HG03460 (cell line): Measurements from ENCODE around the gene POU3F1.
A peak's percentile ranks its signal among the peaks of the same experiment; 100 is the strongest.

Source experiments
- ATAC-seq: cut with Tn5 transposase; IDR thresholded peaks from one replicate; pipeline ENCODE4 v1.9.1; 2021; ENCODE audit not compliant: unreplicated experiment

The POU3F1 gene

GRCh38 chr1:38046333-38046883, at the start of gene POU3F1:
TSS of gene POU3F1 (minus strand) at chr1:38046793. CDS start at chr1:38046743, 50 bp downstream.
- peak; percentile 16 for ATAC-seq

- no peak for ATAC-seq
Measured at GRCh38 chr1:38095454-38095931, 48.9 kb upstream of the POU3F1 start.

GRCh38 chr1:38094711-38095290, 48.2 kb upstream of the POU3F1 start:
- no peak for ATAC-seq

DNA sequence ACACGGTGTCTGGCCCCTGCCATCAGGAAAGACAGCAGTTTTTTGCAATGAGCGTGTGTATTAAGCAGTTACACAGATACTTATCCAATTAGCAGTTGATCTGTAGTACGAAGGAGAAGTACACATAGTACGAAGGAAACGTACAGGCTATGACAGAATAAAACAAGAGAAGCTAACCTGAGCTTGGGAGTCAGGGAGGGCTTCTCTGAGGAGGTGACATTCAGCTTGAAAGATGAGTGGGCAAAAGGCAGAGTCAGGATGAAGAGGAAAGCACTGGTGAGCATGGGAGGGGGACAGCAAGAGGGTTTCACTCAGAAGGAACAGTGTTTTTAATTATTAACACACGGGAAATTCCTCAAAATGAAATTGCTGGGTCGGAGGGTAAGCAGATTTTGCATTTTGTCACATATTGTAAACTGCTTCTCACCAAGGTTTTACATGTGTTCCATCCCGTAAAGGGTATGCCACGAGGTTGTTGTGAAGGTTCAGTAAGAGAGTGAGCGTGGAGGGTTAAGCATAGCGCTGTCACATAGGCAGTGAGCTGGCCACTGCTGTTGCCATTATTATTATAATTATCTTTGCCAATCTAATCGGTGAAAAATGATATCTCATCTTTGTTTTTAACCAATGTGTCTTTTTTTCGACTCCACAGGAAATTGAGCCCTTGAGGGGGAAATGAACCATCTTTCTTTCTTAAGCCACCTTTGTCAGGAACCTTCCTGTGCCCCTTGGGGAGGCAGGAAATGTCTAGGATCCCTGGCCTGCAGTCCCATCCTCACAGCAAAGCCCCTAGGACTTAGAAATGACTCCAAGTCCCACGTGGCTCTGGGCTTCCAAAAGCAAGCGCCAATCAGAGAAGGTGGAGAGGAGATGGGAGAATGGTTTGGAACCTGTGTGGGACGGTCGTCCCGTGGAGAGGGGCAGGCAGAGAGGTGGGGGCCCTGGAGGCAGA, 47.3 kb upstream of the POU3F1 start:
- no peak for ATAC-seq

- no peak for ATAC-seq
Measured at GRCh38 chr1:38092256-38092655, 45.7 kb upstream of the POU3F1 start.

DNA sequence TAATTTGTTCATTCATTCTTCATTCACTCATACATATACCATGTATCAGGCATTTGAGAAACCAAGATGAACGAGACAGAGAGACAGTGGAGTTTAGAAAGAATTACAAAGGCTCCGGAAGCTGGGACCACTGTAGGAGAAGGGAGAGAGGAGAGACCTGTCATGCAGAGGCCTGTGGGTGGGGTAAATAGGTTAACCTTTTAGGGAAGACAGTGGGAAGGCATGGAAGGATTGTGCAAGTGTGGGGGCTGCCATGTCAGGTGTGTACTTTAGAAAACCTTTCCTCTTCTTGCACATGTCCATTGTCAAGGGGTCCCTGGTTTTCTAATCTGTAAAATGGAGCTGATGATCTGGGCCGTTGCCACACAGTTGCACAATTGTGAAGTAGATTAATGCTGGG, 44.2 kb upstream of the POU3F1 start:
- no peak for ATAC-seq

DNA sequence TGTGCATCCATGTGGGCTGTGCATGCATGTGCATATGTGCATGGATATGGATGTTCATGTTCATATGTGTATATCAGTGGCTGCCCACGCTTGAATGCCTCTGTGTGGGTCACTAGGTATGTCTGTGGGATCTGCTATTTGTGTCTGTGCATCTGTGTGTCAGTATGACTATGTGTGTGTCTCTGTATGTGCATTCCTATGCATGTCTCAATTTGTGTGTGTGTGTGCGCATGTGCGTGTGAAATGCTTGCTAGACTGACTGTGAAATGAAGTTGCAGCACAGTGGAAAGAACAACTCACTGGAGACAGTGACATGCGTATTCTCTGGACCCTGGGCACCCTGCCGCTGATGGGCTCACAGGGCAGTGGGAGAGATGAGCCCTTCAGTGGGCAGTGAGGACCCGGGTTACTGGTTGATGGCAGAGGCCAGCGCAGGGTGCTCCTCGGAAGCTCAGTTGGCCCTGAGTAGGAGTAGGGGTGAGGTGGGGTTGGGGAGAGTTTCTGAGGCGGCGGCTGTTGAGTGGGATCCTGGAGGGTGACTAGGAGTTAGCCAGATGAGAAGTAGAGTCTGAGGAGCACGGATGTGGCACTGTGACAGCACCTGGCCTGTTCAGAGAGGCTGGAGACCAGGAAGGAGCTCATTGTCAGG, 43.2 kb upstream of the POU3F1 start:
- ATAC-seq, result no peak

DNA sequence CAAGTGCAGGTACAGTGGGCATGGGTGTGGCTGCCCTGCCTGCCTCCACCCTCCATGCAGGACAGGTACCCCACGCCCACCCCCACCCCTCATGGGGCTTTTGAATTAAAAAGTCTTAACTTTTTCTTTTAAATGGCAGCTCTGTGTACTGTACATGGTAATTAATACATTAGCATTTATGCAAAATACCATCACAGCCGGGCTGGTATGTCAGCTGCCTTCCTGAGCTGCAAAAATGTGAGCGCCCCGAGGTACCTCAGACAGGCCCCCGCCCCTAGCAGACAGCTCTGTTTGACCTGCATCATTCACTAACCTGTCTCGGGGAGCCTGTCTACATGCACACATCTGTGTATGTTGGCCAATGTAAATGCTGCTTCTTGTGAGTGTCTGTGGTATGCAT, 42.2 kb upstream of the POU3F1 start:
- ATAC-seq, result no peak

- ATAC-seq, result no peak
Measured at GRCh38 chr1:38088366-38088765, 41.8 kb upstream of the POU3F1 start.

DNA sequence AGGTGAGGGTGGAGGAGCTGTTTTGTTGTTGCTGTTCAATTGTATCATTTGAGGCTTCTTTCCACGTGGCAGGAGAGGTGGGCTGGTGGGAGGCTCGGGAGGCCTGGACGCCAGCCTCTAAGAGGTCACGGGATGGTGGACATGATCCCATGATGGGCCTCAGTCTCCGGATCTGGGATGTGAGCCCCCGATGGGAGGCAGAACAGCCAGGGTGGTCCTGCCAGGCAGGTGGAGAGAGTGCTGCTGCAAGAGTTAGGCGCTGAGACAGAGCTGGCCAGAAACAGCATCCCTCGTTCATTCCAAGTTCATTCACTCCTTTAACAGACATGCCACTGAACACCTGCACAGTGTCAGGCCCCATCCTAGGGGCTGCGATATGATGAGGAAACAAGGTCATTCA, 41.1 kb upstream of the POU3F1 start:
- no peak for ATAC-seq

GRCh38 chr1:38085666-38086330, 39.2 kb upstream of the POU3F1 start:
- no peak for ATAC-seq

GRCh38 chr1:38084700-38085099, 38.1 kb upstream of the POU3F1 start:
- ATAC-seq, result no peak

DNA sequence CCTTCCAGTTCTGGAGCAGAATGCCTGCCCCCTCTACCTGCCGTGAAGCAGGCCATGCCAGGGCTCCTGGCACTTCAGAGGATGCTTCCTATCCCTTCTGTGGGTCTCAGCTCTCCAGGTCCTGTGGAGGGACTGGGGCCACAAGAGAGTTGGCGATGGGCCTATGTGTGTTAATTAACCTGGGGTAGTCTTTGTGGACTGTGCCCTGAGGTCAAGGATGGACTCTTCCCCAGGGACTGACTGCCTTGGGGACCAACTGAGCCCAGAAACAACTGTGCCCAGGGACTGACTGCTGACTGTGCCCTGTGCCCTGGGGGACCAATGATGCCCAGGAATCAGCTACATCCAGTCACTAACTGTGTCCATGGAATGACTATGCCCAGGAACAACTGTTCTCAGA, 37.5 kb upstream of the POU3F1 start:
- no peak for ATAC-seq

- no peak for ATAC-seq
Measured at GRCh38 chr1:38083541-38083940, 36.9 kb upstream of the POU3F1 start.

- no peak for ATAC-seq
Measured at GRCh38 chr1:38082769-38083263, 36.2 kb upstream of the POU3F1 start.

GRCh38 chr1:38079019-38079418, 32.4 kb upstream of the POU3F1 start:
- ATAC-seq, result no peak

DNA sequence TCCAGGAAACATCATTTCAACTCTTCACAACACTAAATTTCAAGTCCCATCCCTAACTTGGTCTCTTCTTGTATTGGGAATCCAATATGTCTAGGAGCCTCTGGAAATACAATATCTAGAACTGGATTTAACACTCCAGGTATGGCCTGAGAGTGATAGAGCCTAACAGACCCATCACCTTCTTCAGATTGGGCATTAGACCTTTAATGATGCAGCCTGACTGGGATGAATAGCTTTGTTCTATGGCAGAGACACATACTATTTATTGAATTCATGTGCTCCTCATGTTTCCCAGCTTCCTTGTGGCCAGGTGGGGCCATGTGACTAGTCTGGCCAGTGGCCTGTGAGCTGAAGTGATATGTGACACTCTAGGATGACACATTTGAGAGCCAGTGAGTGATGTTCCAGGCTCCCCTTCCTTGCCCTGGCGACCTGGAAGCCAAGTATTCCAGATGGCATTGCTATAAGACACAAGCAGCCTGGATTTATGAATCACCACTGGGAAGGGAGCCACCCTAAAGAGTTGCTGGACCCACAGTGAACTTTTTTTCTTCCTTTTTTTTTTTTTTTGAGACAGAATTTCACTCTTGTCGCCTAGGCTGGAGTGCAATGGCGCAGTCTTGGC, 31.0 kb upstream of the POU3F1 start:
- ATAC-seq, result no peak

GRCh38 chr1:38076455-38076854, 29.9 kb upstream of the POU3F1 start:
- no peak for ATAC-seq

GRCh38 chr1:38076038-38076437, 29.4 kb upstream of the POU3F1 start:
- ATAC-seq, result no peak

GRCh38 chr1:38075191-38075590, 28.6 kb upstream of the POU3F1 start:
- ATAC-seq, result no peak
